ENCODE measurements around the gene AMBP.

The AMBP gene

DNA sequence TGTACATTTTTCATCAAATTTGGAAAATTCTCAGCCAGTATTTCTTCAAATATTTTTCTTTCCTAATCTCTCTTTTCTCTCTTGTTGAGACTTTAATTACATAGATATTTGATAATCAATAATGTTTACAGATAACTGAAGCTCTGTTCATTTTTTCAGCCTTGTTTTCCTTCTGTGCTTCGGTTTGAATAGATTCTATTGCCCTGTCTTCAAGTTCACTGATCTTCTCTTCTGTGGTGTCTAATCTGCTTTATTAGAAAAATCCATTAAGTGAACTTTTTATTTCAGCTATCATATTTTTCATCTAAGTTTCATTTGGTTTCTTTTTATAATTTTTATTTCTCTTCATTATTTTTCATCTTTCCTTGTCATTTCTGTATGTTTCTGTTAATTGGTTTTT is 54.1 kb downstream of the AMBP start:
- TF ChIP-seq USF1 (IDR thresholded peaks at IDR 0.05) (no peak), CREB1 (IDR thresholded peaks at IDR 0.05; ENCODE audit: low read depth) (no peak), ZBTB7A (IDR thresholded peaks at IDR 0.05; ENCODE audit: low read depth) (no peak), TEAD4 (IDR thresholded peaks at IDR 0.05) (no peak)
- TF ChIP-seq, protein P1, sequence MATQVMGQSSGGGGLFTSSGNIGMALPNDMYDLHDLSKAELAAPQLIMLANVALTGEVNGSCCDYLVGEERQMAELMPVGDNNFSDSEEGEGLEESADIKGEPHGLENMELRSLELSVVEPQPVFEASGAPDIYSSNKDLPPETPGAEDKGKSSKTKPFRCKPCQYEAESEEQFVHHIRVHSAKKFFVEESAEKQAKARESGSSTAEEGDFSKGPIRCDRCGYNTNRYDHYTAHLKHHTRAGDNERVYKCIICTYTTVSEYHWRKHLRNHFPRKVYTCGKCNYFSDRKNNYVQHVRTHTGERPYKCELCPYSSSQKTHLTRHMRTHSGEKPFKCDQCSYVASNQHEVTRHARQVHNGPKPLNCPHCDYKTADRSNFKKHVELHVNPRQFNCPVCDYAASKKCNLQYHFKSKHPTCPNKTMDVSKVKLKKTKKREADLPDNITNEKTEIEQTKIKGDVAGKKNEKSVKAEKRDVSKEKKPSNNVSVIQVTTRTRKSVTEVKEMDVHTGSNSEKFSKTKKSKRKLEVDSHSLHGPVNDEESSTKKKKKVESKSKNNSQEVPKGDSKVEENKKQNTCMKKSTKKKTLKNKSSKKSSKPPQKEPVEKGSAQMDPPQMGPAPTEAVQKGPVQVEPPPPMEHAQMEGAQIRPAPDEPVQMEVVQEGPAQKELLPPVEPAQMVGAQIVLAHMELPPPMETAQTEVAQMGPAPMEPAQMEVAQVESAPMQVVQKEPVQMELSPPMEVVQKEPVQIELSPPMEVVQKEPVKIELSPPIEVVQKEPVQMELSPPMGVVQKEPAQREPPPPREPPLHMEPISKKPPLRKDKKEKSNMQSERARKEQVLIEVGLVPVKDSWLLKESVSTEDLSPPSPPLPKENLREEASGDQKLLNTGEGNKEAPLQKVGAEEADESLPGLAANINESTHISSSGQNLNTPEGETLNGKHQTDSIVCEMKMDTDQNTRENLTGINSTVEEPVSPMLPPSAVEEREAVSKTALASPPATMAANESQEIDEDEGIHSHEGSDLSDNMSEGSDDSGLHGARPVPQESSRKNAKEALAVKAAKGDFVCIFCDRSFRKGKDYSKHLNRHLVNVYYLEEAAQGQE (IDR thresholded peaks at IDR 0.05; ENCODE audit: low read depth): no peak

DNA sequence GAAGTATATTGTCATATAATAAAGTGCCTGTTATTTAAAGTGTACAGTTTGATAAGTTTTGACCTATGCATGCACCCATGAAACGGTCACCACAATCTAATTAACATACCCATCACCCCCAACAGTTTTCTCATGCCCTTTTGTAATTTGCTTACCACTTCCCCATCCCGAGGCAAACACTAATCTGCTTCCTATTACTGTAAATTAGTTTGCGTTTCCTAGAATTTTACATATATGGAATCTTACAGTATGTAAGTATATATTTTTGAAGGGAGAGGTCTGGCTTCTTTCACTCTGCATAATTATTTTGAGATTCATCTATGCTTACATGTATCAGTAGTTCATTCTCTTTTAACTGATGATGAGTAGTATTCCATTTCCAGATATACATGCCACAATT is 56.5 kb downstream of the AMBP start:
- TF ChIP-seq CREB1 (IDR thresholded peaks at IDR 0.05; ENCODE audit: low read depth): no peak
- no peak for TF ChIP-seq EP300 (IDR thresholded peaks at IDR 0.05; ENCODE audit: borderline replicate concordance)
- TF ChIP-seq YY1 (IDR thresholded peaks at IDR 0.05; ENCODE audit: low read depth): no peak
- no peak for TF ChIP-seq TCF12 (IDR thresholded peaks at IDR 0.05; ENCODE audit: low read depth)
- TF ChIP-seq NFIC (IDR thresholded peaks at IDR 0.05): no peak
- TF ChIP-seq, protein P1 (IDR thresholded peaks at IDR 0.05; ENCODE audit: low read depth): no peak
- TF ChIP-seq MAX (IDR thresholded peaks at IDR 0.05): no peak
- no peak for TF ChIP-seq FOXM1 (IDR thresholded peaks at IDR 0.05; ENCODE audit: borderline replicate concordance, low read depth)

GRCh38 chr9:114017741-114018715 is 60.1 kb downstream of the AMBP start:
- TF ChIP-seq TAF1 (IDR thresholded peaks at IDR 0.05; ENCODE audit: low read depth) (no peak), NFIC (IDR thresholded peaks at IDR 0.05) (no peak), TCF12 (IDR thresholded peaks at IDR 0.05; ENCODE audit: low read depth) (no peak), CREB1 (IDR thresholded peaks at IDR 0.05; ENCODE audit: low read depth) (no peak), FOXM1 (IDR thresholded peaks at IDR 0.05; ENCODE audit: borderline replicate concordance, low read depth) (no peak), USF1 (IDR thresholded peaks at IDR 0.05) (no peak), CEBPB (IDR thresholded peaks at IDR 0.05) (no peak), TEAD4 (IDR thresholded peaks at IDR 0.05) (no peak), RAD21 (IDR thresholded peaks at IDR 0.05; ENCODE audit: low read depth) (no peak), EP300 (IDR thresholded peaks at IDR 0.05; ENCODE audit: borderline replicate concordance) (no peak), YY1 (IDR thresholded peaks at IDR 0.05; ENCODE audit: low read depth) (no peak), ZBTB7A (IDR thresholded peaks at IDR 0.05; ENCODE audit: low read depth) (no peak), MAX (IDR thresholded peaks at IDR 0.05) (no peak), EGR1 (IDR thresholded peaks at IDR 0.05) (no peak)
- TF ChIP-seq, protein P1 (IDR thresholded peaks at IDR 0.05; ENCODE audit: low read depth): no peak

- no peak for TF ChIP-seq ZBTB7A (IDR thresholded peaks at IDR 0.05; ENCODE audit: low read depth)
- TF ChIP-seq TCF12 (IDR thresholded peaks at IDR 0.05; ENCODE audit: low read depth): no peak
- TF ChIP-seq USF1 (IDR thresholded peaks at IDR 0.05): no peak
- no peak for TF ChIP-seq CEBPB (IDR thresholded peaks at IDR 0.05)
Measured at GRCh38 chr9:114016629-114017423, 61.3 kb downstream of the AMBP start.

Measured in Ishikawa (cell line).